Testis (tissue), 3 donors: ENCODE data around the gene PLEKHO2. TPM values are rescaled to one million over a fixed set of nuclear protein-coding genes. Genes with fewer than 3 reads are reported as not detected.

Experiments used
- DNase-seq: peaks from one replicate; pipeline ENCODE4 v3.0.0-alpha.2; 2019
- H3K27ac ChIP-seq, 2 donors: fragments of 200-600 bp; sonication (generic); one replicate each; pipeline ENCODE4 v1.5.1; 2019
- H3K27me3 ChIP-seq: fragments of 200-600 bp; sonication (generic); one replicate; pipeline ENCODE4 v1.5.1; 2019
- H3K36me3 ChIP-seq: fragments of 200-600 bp; sonication (generic); one replicate; pipeline ENCODE4 v1.5.1; 2017; ENCODE audit warnings: low read depth; ENCODE audit errors: missing control alignments
- H3K4me1 ChIP-seq: fragments of 200-600 bp; sonication (generic); one replicate; pipeline ENCODE4 v1.5.1; 2019
- H3K4me3 ChIP-seq, 2 donors: fragments of 200-600 bp; sonication (generic); one replicate each; pipeline ENCODE4 v1.5.1; 2017 to 2019
- H3K9me3 ChIP-seq: fragments of 200-600 bp; sonication (generic); one replicate; pipeline ENCODE4 v1.5.1; 2017
- POLR2A ChIP-seq: fragments of 450-650 bp; IDR thresholded peaks from one replicate; pipeline ENCODE4 v1.6.1; 2017; ENCODE audit warnings: antibody characterized with exemption, mild to moderate bottlenecking, moderate library complexity
- WGBS, 2 donors: methylation state at CpG; one replicate each; pipeline ENCODE4 v1.1.5; 2018; 5-methylcytosine and 5-hydroxymethylcytosine counted together
- intact Hi-C: fragments of 100-400 bp; cut with DNase I; formaldehyde crosslinking; loops from one replicate; pipeline ENCODE4 v1.15.1; 2023; ENCODE audit warnings: low total_unique reads
- polyA plus RNA-seq: library from polyadenylated mRNA; stranded (reverse); fragments of 350-450 nt; fragmentation: Illumina TruSeq; extraction: RNeasy Lipid Tissue Mini Kit (QIAGEN cat#74804); gene quantifications from one replicate; pipeline ENCODE4 v1.2.3, GENCODE V29; 2014; ENCODE audit warnings: low read depth, low replicate concordance; ENCODE audit not compliant: insufficient read depth
- total RNA-seq, 2 donors: library from RNA; depleted of rRNA; stranded (reverse); fragments of >200 nt; gene quantifications; one replicate each; pipeline ENCODE4 v1.2.3, GENCODE V29; 2016
- TF ChIP-seq, protein P1 (sequence below), 3 experiments: fragments of 450-650 bp in 2 of 3; fragments of 200-600 bp in 1 of 3; sonication (generic) in 1 of 3; IDR thresholded peaks; one replicate each; pipeline ENCODE4 v1.5.1; 2016 to 2019; ENCODE audit warnings: antibody characterized with exemption in 3 of 3, mild to moderate bottlenecking in 2 of 3, moderate library complexity in 1 of 3

PLEKHO2 gene
- total and polyA plus RNA-seq, 3 donors from 2014 or later, result 17.2 to 28.9 (median 19.3) TPM

DNA sequence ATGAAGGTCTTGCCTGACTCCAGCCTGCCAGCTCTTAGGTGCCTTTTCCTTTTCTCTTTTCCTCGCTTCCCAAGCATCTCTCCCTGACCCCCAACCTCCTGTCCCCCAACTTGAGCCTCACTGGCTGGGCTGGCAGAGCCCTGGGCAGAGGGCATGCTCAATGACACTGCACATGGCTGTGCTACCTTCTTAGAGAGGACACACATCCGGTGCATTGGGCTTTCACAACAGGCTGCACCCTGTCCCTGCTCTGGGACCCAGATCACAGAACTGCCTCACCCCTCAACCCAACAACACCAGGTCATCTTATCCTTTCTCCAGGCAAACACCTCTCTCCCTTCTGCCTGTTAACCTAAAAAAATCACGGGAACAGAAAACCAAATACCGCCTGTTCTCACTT is 62.5 kb downstream of the PLEKHO2 start:
- WGBS, 2 donors, result 86 to 89% methylated on average over 4 of the region's 4 CpGs
- intact Hi-C loops, result loop anchor here (10.0 kb wide), 1 partner anchor 169 kb away; no protein-coding TSS in a partner anchor

GRCh38 chr15:64905119-64905831 is 63.6 kb downstream of the PLEKHO2 start:
- intact Hi-C loops, result loop anchor here (10.0 kb wide), 1 partner anchor 170 kb away; no protein-coding TSS in a partner anchor
- TF ChIP-seq, protein P1, sequence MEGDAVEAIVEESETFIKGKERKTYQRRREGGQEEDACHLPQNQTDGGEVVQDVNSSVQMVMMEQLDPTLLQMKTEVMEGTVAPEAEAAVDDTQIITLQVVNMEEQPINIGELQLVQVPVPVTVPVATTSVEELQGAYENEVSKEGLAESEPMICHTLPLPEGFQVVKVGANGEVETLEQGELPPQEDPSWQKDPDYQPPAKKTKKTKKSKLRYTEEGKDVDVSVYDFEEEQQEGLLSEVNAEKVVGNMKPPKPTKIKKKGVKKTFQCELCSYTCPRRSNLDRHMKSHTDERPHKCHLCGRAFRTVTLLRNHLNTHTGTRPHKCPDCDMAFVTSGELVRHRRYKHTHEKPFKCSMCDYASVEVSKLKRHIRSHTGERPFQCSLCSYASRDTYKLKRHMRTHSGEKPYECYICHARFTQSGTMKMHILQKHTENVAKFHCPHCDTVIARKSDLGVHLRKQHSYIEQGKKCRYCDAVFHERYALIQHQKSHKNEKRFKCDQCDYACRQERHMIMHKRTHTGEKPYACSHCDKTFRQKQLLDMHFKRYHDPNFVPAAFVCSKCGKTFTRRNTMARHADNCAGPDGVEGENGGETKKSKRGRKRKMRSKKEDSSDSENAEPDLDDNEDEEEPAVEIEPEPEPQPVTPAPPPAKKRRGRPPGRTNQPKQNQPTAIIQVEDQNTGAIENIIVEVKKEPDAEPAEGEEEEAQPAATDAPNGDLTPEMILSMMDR (IDR thresholded peaks at IDR 0.05), result peak in 2 of 3 experiments; percentile 58 to 59
- no peak for TF ChIP-seq POLR2A
- Histone ChIP-seq H3K4me1 (peaks cover 3% of the 10 kb centered on the region), H3K36me3 (no peaks in the 10 kb centered on the region), H3K9me3 (no peaks in the 10 kb centered on the region), H3K27me3 (no peaks in the 10 kb centered on the region), H3K27ac (no peak overlapping the region), H3K4me3 (peak overlapping the region; percentile 15 to 17)
- peak; percentile 70 for DNase-seq
- WGBS, 2 donors, result 45 to 51% methylated on average over 29 to 30 of the region's 30 CpGs

More for the DNA sequence above, 62.5 kb downstream of the PLEKHO2 start:
- Histone ChIP-seq H3K36me3 (no peaks in the 10 kb centered on the region), H3K27me3 (no peaks in the 10 kb centered on the region), H3K9me3 (no peaks in the 10 kb centered on the region), H3K4me1 (peaks cover 8% of the 10 kb centered on the region), H3K27ac (no peak overlapping the region), H3K4me3 (no peak overlapping the region)
- no peak for TF ChIP-seq POLR2A
- TF ChIP-seq, protein P1 (IDR thresholded peaks at IDR 0.05), result no peak
- no peak for DNase-seq

DNA sequence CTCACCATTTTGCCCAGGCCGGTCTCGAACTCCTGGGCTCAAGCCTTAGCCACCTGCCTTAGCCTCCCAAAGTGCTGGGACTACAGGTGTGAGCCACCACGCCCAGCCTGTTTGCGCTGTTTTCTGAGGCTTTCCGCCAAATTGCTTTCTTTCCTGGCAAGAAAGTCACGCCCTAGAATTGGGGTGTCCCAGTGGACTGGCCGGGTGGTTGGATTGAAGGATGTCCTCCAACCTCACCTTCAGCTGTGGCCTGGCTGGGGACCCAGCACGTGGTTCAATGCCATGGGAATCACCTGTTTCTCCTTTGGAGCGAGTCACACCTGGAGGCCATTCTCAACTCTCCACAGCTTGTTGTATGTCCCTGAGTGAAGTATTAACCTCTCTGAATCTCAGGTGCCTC is 64.2 kb downstream of the PLEKHO2 start:
- 89 to 93% methylated on average over 9 of the region's 9 CpGs for WGBS, 2 donors
- Histone ChIP-seq H3K4me1 (peaks cover 5% of the 10 kb centered on the region), H3K36me3 (no peaks in the 10 kb centered on the region), H3K9me3 (no peaks in the 10 kb centered on the region), H3K4me3 (no peak overlapping the region), H3K27ac (no peak overlapping the region), H3K27me3 (no peaks in the 10 kb centered on the region)
- intact Hi-C loops, result loop anchor here (10.0 kb wide), 1 partner anchor 171 kb away; no protein-coding TSS in a partner anchor
- DNase-seq, result no peak
- TF ChIP-seq, protein P1 (IDR thresholded peaks at IDR 0.05), result no peak
- no peak for TF ChIP-seq POLR2A

DNA sequence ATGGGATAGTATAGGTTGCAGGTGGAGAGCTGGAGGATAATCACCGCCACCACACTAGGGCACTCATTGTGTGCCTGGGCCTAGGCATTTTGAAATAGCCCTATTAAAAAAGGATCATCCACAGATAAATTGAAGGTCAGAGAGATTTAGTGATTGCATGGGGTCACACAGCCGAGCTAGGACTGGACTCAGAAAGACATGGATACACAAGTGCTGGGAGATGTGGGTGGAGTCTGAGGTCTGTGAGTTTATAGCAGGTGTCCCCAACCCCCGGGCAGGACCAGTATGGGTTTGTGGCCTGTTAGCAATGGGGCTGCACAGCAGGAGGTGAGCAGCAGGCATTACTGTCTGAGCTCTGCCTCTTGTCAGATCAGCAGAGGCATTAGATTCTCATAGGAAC is 64.7 kb downstream of the PLEKHO2 start:
- Histone ChIP-seq H3K9me3 (no peaks in the 10 kb centered on the region), H3K4me1 (peaks cover 6% of the 10 kb centered on the region), H3K4me3 (no peak overlapping the region), H3K27ac (no peak overlapping the region), H3K27me3 (no peaks in the 10 kb centered on the region), H3K36me3 (no peaks in the 10 kb centered on the region)
- no peak for DNase-seq
- intact Hi-C loops, result loop anchor here (10.0 kb wide), 1 partner anchor 172 kb away; no protein-coding TSS in a partner anchor
- 93 to 95% methylated on average over 2 to 3 of the region's 3 CpGs for WGBS, 2 donors
- TF ChIP-seq POLR2A, result no peak
- TF ChIP-seq, protein P1 (IDR thresholded peaks at IDR 0.05), result no peak
